HG03469 (cell line): ENCODE data around the gene EPHA8.

Experiments
- ATAC-seq: cut with Tn5 transposase; IDR thresholded peaks from one replicate; pipeline ENCODE4 v1.9.1; 2021; ENCODE audit warnings: mild to moderate bottlenecking, moderate library complexity, moderate number of reproducible peaks; ENCODE audit not compliant: unreplicated experiment

Gene EPHA8

DNA sequence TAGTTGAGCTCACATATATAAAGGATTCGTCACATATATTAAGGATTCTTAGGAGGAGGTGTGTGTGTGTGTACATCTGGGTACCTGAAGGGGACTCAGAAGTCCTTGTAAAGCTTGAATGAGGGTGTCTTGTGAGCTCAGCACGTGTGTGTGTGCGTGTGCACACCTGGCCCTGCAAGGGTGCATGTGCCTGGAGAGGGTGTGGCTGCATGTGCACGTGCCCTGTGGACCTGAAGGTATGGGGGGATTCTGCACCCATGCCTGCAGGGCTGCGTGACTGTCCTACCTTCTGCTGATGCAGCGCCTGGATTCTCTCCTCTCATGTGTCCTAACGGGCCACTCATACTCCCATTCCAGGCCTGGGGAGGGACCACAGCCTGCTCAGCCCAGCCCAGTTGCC, 24.0 kb downstream of the EPHA8 start:
- no peak for ATAC-seq

DNA sequence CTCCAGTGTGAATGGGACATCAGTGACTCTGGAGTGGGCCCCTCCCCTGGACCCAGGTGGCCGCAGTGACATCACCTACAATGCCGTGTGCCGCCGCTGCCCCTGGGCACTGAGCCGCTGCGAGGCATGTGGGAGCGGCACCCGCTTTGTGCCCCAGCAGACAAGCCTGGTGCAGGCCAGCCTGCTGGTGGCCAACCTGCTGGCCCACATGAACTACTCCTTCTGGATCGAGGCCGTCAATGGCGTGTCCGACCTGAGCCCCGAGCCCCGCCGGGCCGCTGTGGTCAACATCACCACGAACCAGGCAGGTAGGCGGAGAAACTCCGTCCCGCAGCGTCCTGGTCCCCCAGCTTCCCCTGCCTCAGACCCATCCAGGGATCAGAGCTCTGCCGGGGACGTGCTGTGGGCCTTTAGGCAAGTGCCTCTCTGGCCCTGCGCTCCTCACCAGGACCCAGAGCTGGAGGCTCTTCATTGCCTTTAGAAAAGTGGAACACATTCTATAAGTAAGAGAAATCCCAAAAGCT, 25.7 kb downstream of the EPHA8 start:
- no peak for ATAC-seq

DNA sequence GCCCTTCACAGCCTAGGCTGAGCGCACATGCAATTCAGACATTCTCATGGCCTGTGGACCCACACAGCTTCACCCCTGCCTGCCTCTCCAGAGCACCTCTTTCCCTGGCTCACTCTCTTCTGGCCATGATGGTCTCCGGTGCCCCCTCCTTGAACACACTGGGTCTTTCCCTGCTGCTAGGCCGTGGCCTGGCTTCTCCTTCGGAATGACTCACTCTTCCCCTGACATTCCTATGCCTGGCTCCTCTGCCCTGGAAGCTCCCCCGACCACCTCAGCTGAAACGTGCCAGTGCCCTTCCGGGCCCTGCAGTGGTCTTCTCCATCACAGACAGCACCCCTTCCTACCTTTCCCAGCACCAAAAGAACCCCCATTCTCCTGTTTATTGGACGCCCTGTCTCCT, 28.3 kb downstream of the EPHA8 start:
- ATAC-seq: no peak

DNA sequence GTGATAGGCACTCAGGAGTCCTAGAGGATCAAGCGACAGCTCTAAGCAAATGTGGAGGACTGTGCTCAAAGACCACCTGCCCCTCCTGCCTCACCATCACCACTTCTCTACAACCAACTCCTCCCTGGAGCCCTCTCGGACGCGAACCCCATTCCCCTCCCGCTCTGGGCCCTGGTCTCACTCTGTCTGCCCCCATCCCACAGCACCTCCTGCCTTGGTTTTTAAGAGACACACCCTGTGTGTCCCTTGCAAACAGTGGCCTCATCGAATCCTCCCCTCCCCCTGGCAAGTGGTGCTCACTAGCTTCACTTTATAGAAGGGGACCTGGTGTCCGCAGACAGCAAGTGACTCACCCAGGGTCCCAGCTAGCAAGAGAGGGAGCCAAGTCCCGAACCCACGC, 28.8 kb downstream of the EPHA8 start:
- ATAC-seq: no peak

DNA sequence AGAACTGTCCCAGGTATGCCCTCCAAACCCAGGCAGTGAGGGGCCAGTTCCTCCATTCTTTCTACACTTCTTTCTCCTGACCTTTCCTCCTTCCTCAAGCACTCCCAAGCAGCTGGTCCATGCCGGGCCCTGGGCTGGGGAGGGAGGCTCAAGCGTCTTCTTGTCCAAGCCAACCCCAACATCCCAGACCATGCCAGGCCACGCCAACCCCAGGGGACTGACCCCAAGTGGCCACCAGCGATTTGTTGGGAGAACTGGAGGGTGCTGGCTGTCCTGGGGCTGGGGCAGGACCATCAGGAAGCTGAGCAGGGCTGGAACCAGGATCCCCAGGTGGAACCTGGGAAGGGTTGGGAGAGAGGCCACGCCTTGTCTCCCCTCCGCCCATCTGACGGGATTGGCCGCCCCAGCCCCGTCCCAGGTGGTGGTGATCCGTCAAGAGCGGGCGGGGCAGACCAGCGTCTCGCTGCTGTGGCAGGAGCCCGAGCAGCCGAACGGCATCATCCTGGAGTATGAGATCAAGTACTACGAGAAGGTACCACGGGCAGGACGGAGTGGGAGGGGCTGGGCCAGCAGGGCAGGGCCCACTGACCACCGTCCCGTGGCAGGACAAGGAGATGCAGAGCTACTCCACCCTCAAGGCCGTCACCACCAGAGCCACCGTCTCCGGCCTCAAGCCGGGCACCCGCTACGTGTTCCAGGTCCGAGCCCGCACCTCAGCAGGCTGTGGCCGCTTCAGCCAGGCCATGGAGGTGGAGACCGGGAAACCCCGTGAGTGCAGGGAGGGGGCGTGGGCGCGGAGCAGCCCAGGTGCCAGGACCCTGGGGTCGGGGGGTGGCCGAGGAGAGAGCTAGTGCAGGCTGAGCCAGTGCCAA, 29.9 kb downstream of the EPHA8 start:
- ATAC-seq: no peak

DNA sequence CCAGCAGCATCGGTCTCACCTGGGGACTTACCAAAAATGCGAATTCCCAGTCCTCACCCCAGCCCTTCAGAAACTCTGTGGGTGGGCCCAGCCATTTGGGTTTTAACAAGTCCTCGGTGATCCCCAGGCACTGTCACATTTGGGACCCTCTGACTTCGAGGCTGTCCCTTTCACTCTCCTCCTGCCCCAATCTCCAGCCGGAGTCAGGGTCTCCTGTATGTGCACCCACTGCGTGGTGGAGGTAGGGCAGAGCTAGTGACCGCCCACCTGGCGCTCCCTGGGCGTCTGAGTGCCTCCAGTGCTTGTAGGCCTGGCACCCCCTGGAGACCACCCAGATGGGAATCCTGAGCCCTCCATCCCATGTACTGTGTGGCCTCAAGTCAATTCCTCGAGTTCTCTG, 31.1 kb downstream of the EPHA8 start:
- ATAC-seq: no peak

DNA sequence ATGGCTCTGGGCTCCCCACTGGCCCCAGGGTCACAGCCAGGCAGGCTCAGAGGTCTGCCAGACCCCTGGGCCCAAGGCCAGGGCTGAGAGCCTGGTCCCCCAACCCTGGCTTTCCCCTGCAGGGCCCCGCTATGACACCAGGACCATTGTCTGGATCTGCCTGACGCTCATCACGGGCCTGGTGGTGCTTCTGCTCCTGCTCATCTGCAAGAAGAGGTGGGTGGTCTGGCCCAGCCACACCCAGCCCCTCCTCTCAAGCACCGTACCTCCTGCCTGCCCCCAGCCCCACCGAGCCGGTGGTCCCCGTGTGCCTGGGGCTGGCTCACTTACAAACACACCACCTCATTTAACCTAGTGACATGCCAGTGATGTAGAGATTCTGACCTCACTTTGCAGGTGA, 31.8 kb downstream of the EPHA8 start:
- ATAC-seq: no peak

DNA sequence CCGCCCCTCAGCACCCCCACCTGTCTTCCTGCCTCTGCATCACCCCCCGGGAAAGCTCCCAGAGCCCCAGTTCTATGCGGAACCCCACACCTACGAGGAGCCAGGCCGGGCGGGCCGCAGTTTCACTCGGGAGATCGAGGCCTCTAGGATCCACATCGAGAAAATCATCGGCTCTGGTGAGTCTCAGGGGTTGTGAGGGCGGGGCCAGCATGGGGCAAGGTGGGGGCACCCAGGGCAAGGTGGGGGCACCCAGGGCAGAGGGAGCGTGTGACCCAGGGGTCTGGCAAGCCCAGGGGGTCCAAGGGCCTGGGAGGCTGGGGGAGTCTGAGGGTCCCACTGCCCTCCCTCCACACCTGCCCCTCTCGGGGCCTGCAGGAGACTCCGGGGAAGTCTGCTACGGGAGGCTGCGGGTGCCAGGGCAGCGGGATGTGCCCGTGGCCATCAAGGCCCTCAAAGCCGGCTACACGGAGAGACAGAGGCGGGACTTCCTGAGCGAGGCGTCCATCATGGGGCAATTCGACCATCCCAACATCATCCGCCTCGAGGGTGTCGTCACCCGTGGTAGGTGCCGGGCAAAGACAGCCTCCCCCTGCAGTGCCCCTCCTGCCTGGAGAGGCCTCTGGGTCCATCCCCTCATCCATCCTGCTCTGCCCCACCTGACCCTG, 34.1 kb downstream of the EPHA8 start:
- ATAC-seq: no peak

DNA sequence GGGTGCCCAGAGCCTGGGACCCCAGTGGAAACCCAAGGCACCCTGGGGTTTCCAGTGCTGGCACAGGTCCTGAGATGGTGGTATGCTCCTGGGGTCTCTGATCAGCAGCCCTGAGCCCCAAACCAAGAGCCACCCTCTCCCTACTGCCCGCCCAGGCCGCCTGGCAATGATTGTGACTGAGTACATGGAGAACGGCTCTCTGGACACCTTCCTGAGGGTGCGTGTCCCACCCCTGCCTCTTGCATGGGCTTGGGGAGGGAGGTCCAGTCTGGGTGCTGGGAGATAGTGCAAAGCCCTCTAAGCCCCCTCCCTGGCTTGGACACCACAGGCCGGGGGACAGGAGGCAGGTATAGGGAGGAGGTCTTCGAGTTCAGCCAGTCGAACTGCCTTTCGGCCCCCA, 34.7 kb downstream of the EPHA8 start:
- no peak for ATAC-seq

DNA sequence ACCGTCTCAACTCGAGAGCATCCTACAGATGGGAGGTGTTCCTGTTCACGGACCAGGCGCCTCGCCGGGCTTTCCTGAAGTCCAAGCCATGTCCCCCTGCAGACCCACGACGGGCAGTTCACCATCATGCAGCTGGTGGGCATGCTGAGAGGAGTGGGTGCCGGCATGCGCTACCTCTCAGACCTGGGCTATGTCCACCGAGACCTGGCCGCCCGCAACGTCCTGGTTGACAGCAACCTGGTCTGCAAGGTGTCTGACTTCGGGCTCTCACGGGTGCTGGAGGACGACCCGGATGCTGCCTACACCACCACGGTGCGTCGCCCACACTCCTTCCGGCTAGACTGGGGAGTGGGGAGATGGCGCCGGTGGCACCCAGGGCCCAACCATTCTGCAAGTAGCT, 35.4 kb downstream of the EPHA8 start:
- no peak for ATAC-seq

DNA sequence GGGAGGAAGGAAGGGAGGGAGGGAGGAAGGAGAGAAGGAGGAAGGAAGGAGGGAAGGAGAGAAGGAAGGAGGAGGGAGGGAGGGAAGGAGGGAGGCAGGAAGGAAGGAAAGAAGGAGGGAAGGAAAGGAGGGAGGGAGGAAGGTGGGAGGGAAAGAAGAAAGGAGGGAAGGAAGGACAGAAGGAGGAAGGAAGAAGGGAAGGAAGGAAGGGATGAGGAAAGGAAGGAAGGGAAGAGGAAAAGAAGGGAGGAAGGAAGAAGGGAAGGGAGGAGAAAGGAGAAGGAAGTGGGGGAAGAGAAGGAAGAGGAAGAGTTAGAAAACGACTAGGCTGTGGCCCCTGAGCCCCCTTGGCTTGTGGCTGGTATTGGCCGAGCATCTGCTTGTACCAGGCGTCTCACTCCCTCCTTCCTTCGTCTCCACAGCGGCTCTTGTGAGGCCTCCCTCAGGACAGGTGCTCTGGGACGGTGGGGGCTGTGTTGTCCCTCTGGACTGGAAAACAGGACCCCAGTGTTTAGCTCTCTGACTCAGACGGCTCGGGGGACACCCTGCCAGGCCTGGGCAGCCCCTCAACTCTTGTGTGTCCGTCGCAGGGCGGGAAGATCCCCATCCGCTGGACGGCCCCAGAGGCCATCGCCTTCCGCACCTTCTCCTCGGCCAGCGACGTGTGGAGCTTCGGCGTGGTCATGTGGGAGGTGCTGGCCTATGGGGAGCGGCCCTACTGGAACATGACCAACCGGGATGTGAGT, 37.0 kb downstream of the EPHA8 start:
- no peak for ATAC-seq

DNA sequence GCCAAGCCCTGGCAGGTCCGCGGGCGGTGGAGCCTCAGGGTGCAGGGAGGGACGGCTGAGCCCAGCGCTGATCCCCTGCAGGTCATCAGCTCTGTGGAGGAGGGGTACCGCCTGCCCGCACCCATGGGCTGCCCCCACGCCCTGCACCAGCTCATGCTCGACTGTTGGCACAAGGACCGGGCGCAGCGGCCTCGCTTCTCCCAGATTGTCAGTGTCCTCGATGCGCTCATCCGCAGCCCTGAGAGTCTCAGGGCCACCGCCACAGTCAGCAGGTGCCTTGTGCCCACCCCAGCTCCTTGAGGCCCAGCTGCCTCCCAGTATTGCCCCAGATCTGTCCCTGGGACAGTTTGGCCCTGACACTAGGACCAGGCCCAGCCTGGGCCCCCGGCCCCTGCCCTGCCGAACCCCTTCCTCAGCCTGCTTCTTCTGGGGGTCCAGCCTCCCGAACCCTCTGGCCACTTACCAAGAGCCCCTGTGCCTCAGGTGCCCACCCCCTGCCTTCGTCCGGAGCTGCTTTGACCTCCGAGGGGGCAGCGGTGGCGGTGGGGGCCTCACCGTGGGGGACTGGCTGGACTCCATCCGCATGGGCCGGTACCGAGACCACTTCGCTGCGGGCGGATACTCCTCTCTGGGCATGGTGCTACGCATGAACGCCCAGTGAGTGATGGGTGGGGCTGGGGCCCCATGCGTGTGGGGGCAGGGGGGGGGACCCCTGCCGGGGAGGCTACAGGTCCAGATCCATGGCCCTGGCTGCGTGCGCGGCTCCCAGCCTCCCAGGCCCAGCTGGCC, 37.7 kb downstream of the EPHA8 start:
- no peak for ATAC-seq

DNA sequence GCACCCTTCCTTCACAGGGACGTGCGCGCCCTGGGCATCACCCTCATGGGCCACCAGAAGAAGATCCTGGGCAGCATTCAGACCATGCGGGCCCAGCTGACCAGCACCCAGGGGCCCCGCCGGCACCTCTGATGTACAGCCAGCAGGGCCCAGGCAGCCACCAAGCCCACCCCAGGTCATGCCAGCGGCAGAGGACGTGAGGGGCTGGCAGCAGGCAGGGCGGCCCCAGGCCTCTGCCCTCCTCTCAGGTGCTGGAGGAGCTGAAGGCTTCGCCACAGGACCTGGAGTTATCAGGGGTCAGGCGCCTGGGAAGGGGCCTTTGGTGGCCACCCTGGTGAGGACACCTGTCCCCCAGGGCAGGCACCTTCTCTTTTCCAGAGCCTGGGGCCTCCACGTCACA, 38.3 kb downstream of the EPHA8 start:
- no peak for ATAC-seq

DNA sequence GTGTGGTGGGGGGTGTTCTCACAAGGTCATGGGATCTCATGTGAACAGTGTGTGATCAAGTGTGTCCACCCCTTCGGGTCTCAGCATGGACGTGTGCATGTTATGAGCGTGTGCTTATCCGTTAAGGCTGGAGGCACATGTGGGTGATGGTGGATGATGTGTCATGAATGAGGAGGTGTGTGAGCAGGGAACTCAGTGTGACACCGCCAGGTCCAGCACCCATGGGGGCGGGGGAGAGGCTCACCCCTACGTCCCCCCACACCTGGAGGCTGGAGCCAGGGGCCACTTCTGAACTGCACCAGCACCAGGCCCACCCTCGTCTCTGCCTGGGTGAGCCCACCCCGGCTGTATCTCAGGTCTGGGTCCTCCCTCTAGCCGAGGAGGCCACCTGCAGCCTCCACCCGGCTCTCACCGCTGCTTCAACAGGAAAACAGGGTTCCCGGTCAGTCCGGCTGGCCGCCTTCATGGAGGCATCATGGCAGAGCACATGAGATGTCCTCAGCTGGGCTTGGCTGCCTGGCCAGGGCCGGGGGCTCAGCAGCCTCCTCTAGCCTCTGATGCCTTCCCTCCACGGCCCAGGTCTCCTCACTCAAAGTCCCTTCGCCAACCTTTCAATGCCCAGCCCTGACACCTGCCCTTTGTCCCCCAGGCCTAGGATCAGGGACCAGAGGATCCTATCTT, 38.9 kb downstream of the EPHA8 start:
- no peak for ATAC-seq

DNA sequence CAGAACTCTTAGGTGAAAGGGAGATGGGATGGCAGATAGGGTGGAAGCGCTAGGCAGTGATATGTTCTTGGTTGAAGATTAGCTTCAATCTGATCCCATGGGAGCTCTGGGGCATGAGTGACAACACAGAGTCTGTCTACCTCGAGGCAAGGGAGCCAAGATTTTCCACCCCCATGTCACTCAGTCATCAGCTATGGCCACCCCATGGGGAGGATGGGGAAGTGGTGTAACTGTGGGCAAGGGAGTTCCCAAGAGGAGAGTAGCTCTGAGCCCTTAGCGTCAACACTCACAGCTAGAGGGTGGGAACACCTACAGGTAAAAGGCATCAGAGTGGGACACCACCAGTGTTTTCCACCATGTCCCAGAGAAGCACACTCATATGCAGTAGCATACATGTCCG, 42.9 kb downstream of the EPHA8 start:
- no peak for ATAC-seq

DNA sequence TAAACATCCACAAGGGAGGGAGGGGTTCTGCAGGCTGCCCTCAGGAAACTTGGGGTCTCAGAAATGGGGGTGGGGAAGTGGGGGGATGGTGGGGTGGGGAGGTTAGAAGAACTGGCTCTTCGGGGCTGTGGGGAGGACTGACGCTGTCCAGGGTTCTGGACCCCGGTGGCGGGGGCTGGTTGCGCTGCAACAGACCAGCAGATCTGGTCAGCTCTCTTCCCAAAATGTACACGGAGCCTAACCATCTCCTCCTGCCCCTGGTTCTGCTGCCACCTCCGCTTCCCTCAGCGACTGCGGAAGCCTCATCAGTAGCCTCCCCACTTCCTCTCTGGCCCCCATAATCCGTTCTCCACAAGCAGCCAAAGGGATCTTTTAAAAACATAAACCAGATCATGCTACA, 43.9 kb downstream of the EPHA8 start:
- no peak for ATAC-seq

DNA sequence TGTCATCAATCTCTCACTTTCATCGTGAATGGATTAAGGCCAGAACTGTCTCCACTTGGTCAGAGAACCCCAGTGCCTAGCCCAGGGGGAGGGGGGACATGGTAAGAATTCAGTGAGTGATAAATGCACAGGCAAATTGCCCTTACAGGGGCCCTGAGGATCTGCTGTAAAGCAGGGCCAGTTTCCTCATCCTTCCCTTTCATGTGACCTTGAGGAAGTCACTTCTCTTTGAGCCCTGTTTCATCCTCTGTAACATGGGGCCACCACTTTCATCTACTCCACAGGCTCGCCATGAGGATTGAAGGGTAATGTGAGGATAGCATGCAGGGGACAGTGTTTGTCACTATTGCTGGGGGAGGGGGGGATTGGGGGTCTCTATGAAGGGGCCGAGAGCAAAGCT, 45.1 kb downstream of the EPHA8 start:
- ATAC-seq: no peak

DNA sequence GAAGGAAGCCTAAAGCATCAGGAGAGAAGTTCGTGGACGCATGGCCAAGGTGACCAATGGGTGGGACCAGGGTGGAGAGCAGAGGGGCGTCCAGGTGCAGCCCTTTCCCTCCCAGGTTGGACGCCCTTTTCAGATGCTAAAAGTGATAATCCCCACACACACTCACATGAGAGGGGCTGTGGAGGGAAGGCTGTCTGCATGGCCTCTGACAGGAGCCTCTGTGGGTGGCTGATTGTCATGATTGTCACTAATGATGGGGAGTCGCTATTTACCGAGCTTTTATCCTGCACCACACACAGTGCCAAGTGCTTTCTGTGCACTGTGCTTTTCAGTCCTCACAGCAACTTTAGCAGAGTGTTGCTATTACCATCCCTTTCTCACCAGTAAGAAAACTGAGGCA, 46.0 kb downstream of the EPHA8 start:
- ATAC-seq: no peak

DNA sequence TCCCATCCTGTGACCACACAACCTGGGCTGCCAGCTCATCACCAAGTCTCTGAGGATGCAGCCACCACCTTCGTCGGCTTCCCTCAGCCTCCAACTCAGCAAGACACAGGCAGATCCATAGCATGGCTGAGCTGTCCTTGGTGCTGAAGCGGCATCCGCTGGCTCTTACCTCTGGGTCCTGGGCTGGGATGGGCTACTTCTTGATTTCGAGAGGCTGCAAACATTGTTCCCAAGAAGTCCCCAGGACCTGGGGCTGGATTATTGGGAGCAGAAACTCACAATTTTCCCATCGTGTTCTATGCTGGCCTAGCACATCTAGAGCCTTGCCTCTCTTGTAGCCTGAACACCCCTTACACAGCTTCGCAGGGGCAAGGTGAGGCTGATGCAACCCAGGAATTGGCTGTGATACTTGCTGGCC, 48.2 kb downstream of the EPHA8 start:
- ATAC-seq: no peak
